NCI-H146 treated with DMSO at 0.1 percent for 48 hours (cell line): ENCODE results near the gene ASXL3.
A peak's percentile ranks its signal among the peaks of the same experiment; 100 is the strongest.

ENCODE experiments used
- DNase-seq: peaks from one replicate; lab custom pipeline; 2025; ENCODE audit not compliant: unreplicated experiment; lab: John Stamatoyannopoulos, UW

ASXL3 gene

DNA sequence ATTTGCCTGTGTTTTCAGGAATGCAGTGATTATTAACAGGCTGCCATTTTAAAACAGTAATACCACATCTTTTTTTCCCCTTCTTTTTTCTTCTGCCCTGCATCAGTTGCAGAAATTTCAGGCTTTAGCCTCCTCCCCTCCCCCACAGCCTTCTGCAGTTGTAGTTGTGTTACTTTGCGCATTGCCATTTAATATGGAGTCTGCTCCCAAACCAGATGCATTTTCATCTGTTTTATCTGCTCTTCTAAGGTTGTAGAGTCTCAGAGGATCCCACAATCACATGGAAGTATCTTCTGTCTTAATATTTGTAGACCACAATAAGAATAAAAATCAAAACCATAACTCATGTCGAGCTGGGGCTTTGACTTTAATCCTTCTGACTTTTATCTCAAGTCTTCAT is 3.8 kb downstream of the ASXL3 start:
- no peak for DNase-seq

- DNase-seq = no peak
Observed at GRCh38 chr18:33583901-33584300, 5.9 kb downstream of the ASXL3 start.

DNA sequence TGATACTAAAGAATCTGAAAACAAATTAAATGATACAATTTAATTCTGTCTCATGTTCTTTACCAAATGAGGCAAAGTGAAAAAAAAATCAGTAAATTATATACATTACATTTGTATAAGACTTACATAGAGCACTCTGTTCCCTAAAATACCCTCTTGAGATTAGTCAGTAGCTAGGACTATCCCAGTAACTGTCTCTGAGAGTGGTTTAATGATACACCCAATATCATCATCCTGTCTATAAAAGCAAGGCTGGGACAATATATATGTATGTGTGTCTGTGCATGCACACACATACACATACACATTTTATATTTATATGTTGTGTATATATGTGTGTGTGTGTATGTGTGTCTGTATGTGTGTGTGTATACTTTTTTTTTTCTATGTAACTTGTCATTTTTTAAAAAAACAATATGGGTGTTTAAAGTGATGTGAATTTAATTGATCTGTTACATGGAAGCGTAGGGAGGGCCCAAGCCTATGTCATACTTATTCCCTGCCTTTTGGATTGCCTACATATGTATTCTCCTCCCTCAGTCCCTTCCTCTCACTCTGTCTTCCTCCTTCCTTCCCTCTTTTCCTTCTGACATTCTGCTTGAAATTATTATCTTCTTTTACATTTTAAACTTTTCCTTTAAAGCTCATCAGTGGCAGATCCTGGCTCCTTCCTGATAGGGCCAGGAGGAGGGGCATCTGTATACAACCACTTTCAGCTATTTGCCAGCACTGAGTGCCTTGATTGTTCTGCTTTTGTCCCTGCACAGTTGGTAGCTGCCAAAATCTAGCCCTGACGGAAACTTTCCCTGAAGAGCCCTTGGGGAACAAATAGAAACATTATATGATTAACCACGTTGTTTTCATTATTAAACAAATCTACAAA is 6.8 kb downstream of the ASXL3 start:
- peak; percentile 81 for DNase-seq

GRCh38 chr18:33585431-33585775 is 7.4 kb downstream of the ASXL3 start:
- DNase-seq = no peak

DNA sequence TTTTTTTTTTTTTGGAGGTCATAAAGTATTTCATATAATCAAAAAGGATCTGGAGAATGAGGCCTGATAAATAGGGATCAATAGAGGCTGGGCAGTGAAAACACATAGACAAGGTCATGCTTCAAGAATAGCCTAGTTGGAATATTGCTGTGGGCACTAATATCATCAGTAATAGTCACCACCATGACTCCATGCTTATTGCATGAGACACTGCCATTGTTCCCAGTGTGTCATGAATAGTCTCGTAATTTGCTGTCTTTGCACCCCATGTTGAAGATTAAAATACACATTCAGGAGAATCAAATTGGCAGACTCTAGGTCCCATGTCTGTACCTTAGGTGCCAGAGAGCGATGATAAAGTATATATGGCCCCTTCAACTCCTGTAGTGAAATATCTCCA is 10.3 kb downstream of the ASXL3 start:
- DNase-seq = no peak

- DNase-seq = no peak
Observed at GRCh38 chr18:33593261-33593660, 15.2 kb downstream of the ASXL3 start.

- no peak for DNase-seq
Observed at GRCh38 chr18:33594799-33595198, 16.8 kb downstream of the ASXL3 start.

GRCh38 chr18:33596178-33596854 is 18.3 kb downstream of the ASXL3 start:
- peak; percentile 77 for DNase-seq

GRCh38 chr18:33600846-33601245 is 22.8 kb downstream of the ASXL3 start:
- DNase-seq = no peak

DNA sequence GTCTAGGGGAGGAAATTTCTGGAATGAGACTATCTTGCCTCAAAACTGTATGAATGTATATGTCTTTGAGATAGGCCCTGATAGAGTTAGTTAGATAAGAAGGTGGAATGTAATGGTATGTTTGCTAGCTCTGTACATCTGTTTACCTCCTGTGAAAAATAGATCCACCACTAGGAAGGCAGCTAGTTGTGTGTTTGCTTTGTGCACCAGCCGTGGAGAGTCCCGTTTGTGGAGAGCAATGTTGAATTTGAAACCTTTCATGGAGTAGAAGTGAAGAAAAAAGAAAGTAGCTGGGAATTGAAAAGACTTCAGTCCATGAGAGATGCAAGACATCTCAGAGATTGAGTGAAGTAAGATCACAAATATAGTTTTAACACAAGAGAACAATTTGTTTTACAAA is 25.4 kb downstream of the ASXL3 start:
- DNase-seq = no peak

DNA sequence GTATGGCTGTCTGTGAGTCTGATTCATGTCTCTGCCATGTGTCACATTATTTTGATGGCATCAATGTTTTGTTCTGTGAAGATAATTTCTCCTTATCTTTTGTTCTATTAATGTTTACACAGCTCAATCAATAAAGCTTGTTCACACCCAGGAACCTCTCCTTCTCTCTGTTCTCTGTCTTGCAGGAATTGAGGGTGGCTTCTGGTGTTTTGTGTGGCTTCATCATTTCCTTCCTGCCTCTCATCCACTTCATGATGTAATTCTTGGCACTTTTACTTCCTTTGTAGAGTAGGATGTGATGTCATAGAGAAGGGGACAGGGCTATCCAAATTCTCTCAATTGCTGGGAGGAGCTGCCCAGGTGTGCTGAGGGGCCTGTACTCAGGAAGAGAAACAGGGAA is 27.2 kb downstream of the ASXL3 start:
- DNase-seq = peak; percentile 61

DNA sequence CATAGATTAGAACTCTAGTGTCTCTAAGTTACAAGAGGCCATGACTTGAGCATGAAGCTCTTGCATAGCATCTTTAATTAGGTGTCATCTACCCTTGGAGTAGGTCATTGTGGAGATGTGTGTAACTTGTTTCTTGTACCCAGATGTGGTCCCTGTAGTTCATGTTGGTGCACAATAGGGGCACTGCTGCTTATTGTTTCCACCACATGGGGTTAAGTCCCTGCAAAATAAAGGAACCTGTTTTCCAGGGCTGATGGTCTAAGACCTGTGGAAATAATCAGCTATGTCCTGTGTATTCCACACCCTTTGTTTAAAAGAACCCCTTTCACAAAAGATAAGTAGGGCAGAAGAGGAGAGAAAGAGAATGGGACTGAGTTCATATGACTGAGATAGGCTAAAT is 28.6 kb downstream of the ASXL3 start:
- no peak for DNase-seq

DNA sequence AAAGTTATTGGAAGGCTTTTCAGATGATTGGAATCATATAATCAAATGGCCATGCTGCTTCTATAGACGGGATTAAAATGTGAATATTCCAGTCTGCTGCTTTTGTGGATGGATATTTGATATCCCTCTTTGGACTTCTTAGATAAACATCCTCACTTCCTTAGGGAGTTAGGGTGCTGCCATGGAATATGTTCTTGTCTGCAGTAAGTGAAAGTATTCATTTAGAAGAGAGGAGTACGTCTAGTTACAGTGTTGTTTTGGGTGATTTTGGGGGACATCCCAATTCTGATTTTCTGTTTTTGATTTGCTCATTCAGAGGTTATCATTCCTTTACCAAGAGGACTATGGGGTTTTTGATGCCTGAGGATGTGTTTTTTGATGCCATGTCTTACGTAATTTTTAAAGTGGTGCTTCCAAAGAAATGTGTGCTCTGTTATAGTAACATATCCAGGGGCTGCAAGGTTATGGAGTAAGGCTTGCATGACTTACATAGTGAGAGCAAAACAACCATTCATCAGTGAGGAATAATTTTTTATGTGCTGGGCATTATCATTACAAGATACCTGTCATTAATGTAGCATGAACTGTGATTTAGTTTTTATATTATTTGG is 33.6 kb downstream of the ASXL3 start:
- no peak for DNase-seq

DNA sequence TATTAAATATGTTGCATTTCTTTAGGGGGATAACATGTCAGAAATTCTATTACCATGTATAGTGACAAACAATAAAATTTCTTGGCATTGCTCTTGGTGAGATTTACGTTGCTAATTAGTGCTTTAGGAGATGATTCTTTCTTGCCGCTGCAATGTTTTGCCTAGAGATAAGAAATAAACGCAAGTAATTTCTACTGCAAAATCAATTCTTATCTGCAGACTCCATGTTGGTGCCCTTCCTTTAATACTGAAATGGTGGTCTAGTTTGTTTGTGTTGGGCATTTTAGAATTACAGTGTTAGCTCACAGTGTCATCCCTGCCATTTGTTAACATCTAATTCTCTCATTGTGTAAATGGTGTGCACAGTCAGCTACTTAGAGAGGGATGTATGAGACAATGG is 34.6 kb downstream of the ASXL3 start:
- no peak for DNase-seq

- no peak for DNase-seq
Observed at GRCh38 chr18:33616556-33616955, 38.5 kb downstream of the ASXL3 start.

GRCh38 chr18:33627114-33627513 is 49.1 kb downstream of the ASXL3 start:
- no peak for DNase-seq

GRCh38 chr18:33630476-33630875 is 52.5 kb downstream of the ASXL3 start:
- no peak for DNase-seq

- DNase-seq = no peak
Observed at GRCh38 chr18:33641141-33641540, 63.1 kb downstream of the ASXL3 start.

DNA sequence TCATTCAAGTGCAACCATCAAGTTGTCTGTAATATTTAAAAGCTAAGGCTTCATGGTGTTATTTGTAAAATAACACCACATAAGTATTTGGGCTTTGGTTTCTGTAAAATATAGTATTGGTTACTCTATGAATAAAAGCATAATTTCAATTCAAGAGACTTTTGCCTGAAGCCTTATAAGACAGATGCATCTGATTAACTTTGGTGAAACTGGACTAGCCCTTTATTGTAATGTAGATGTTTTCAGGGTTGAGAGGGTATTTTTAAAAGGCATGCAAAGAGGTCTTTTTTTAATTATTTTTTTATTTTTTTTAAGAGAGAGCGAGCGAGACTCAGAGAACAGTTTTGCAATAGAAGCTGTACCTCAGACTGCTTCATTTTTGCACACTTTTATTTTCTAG is 66.5 kb downstream of the ASXL3 start:
- no peak for DNase-seq

DNA sequence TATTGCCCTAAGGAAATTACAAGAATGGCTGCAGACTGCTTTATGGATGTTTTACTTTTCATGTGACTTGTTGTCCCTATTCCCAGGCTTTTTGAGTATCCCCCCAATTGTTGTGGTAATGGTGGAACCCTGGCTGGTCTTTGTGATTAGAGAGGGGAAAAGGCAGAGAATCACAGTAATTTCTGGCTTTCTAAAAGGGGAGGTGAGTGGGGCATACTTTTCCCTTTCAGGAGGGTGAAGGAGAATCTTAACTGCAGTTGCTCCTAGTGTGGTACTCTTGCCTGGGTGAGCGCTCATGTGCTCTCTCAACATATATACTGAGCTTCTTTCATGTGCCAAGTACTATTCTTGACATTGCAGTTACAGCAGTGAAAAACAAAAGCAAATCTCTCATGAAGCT is 69.3 kb downstream of the ASXL3 start:
- no peak for DNase-seq

GRCh38 chr18:33652635-33653034 is 74.6 kb downstream of the ASXL3 start:
- no peak for DNase-seq

DNA sequence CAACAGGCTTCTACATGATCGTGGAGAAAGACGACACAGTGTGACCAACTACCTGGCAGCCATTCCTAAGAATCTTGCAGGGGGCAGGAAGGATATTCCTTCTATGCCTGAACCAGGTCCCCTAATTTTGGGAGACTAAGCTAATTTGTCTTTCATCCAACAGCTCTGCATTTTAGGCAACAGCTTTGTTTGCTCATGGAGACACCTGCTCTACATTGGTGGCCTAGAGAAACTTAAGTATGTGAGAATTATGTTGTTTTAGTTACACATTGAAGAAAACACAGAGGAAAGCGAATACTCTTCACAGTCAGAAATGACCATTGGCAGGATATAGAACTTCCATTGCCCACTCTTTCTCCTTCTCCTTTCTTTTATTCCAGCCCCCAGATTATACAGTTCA is 75.2 kb downstream of the ASXL3 start:
- DNase-seq = no peak
